ENCODE measurements around the gene GALNT15.

Gene GALNT15

GRCh38 chr3:16190704-16191103 is 16.2 kb downstream of the GALNT15 start:
- H4K20me1 ChIP-seq (ENCODE audit: insufficient read depth, low read length) = no peaks in the 10 kb centered on the region
- DNase-seq = peak; percentile 26
- H3K4me2 ChIP-seq (ENCODE audit: insufficient read depth, low read length) = no peak overlapping the region
- no peak overlapping the region for H3K4me3 ChIP-seq (ENCODE audit: low read depth in 1 of 2, low read length in 2 of 2)
- H3K27me3 ChIP-seq (ENCODE audit: insufficient read depth, low read length, poor library complexity) = peaks cover 8% of the 10 kb centered on the region
- TF ChIP-seq CTCF (IDR thresholded peaks at IDR 0.05; ENCODE audit: borderline replicate concordance, extremely low read depth, low read length, poor library complexity, severe bottlenecking) = no peak
- no peak for TF ChIP-seq EZH2 (IDR thresholded peaks at IDR 0.05; ENCODE audit: borderline replicate concordance, low read depth, low read length, severe bottlenecking)
- H2AFZ ChIP-seq (ENCODE audit: low read depth, low read length) = no peak overlapping the region
- H3K79me2 ChIP-seq (ENCODE audit: insufficient read depth, low read length) = no peaks in the 10 kb centered on the region
- no peak overlapping the region for H3K27ac ChIP-seq (ENCODE audit: low read length)
- H3K9ac ChIP-seq (ENCODE audit: low read depth, low read length) = no peak overlapping the region
- peak; percentile 44; the same call in 1 of the 3 replicates for ATAC-seq (ENCODE audit: insufficient read depth, low read depth)
- H3K4me1 ChIP-seq (ENCODE audit: insufficient read depth, low read length) = no peaks in the 10 kb centered on the region
- H3K9me3 ChIP-seq (ENCODE audit: insufficient read depth, low read length, severe bottlenecking) = no peaks in the 10 kb centered on the region
- no peaks in the 10 kb centered on the region for H3K36me3 ChIP-seq (ENCODE audit: insufficient read depth, low read length)

GRCh38 chr3:16191591-16191990 is 17.1 kb downstream of the GALNT15 start:
- Histone ChIP-seq H3K4me3 (ENCODE audit: low read depth in 1 of 2, low read length in 2 of 2) (no peak overlapping the region), H3K27me3 (ENCODE audit: insufficient read depth, low read length, poor library complexity) (peaks cover 8% of the 10 kb centered on the region), H3K27ac (ENCODE audit: low read length) (no peak overlapping the region), H3K79me2 (ENCODE audit: insufficient read depth, low read length) (no peaks in the 10 kb centered on the region), H3K9ac (ENCODE audit: low read depth, low read length) (no peak overlapping the region), H3K4me1 (ENCODE audit: insufficient read depth, low read length) (no peaks in the 10 kb centered on the region), H4K20me1 (ENCODE audit: insufficient read depth, low read length) (no peaks in the 10 kb centered on the region), H3K36me3 (ENCODE audit: insufficient read depth, low read length) (no peaks in the 10 kb centered on the region), H3K9me3 (ENCODE audit: insufficient read depth, low read length, severe bottlenecking) (no peaks in the 10 kb centered on the region), H3K4me2 (ENCODE audit: insufficient read depth, low read length) (no peak overlapping the region), H2AFZ (ENCODE audit: low read depth, low read length) (no peak overlapping the region)
- TF ChIP-seq EZH2 (IDR thresholded peaks at IDR 0.05; ENCODE audit: borderline replicate concordance, low read depth, low read length, severe bottlenecking) (no peak), CTCF (IDR thresholded peaks at IDR 0.05; ENCODE audit: borderline replicate concordance, extremely low read depth, low read length, poor library complexity, severe bottlenecking) (no peak)
- no peak for ATAC-seq (ENCODE audit: insufficient read depth, low read depth)
- DNase-seq = no peak

GRCh38 chr3:16192176-16192811 is 17.8 kb downstream of the GALNT15 start:
- TF ChIP-seq EZH2 (IDR thresholded peaks at IDR 0.05; ENCODE audit: borderline replicate concordance, low read depth, low read length, severe bottlenecking) = no peak
- TF ChIP-seq CTCF (IDR thresholded peaks at IDR 0.05; ENCODE audit: borderline replicate concordance, extremely low read depth, low read length, poor library complexity, severe bottlenecking) = no peak
- peak; percentile 72 for ATAC-seq (ENCODE audit: insufficient read depth, low read depth)

More at GRCh38 chr3:16192176-16192811, 17.8 kb downstream of the GALNT15 start:
- Histone ChIP-seq H3K4me2 (ENCODE audit: insufficient read depth, low read length) (no peak overlapping the region), H3K27ac (ENCODE audit: low read length) (no peak overlapping the region), H3K4me3 (ENCODE audit: low read depth in 1 of 2, low read length in 2 of 2) (no peak overlapping the region), H3K9ac (ENCODE audit: low read depth, low read length) (no peak overlapping the region), H4K20me1 (ENCODE audit: insufficient read depth, low read length) (no peaks in the 10 kb centered on the region), H3K27me3 (ENCODE audit: insufficient read depth, low read length, poor library complexity) (peaks cover 8% of the 10 kb centered on the region), H3K36me3 (ENCODE audit: insufficient read depth, low read length) (no peaks in the 10 kb centered on the region), H2AFZ (ENCODE audit: low read depth, low read length) (no peak overlapping the region), H3K79me2 (ENCODE audit: insufficient read depth, low read length) (no peaks in the 10 kb centered on the region), H3K4me1 (ENCODE audit: insufficient read depth, low read length) (no peaks in the 10 kb centered on the region), H3K9me3 (ENCODE audit: insufficient read depth, low read length, severe bottlenecking) (no peaks in the 10 kb centered on the region)
- peak; percentile 27 for DNase-seq
